H1 (cell line): ENCODE data around the gene DDIAS. TPM values are rescaled to one million over a fixed set of nuclear protein-coding genes. Genes with fewer than 3 reads are reported as not detected.

ENCODE experiments used
- polyA plus RNA-seq, 7 experiments: library from polyadenylated mRNA; depleted of rRNA in 3 of 7; stranded (reverse) in 5 of 7; unstranded in 2 of 7; fragments of >200 nt in 5 of 7; fragments of 200-250 nt in 2 of 7; gene quantifications; 1 replicate in 5 of 7; 2 replicates in 1 of 7; 4 replicates in 1 of 7; pipeline versions ENCODE4 v1.2.1 to v1.2.3, GENCODE V29; 2011 to 2013; ENCODE audit warnings: missing spikeins in 2 of 7, mixed read lengths in 2 of 7
- total RNA-seq: library from RNA; stranded (reverse); fragmentation: NEBNext Ultra II Directional; extraction: Animal tissue kit (Norgen Biotek cat#: 25700); gene quantifications from 2 replicates; pipeline ENCODE4 v1.2.1, GENCODE V29; 2021
- TF ChIP-seq, protein P1 (sequence below): fragments of 300-600 bp; sonication (generic); IDR thresholded peaks from 2 replicates; pipeline ENCODE4 v1.7.1; 2012; ENCODE audit warnings: low read length, moderate library complexity, mild to moderate bottlenecking, inconsistent platforms; ENCODE audit not compliant: insufficient replicate concordance

DDIAS gene
- total and polyA plus RNA-seq, 2 of the 8 experiments (the other 6 are each of a cell fraction or from before 2014, with no cell fraction given), result 11.6 to 25.7 TPM

DNA sequence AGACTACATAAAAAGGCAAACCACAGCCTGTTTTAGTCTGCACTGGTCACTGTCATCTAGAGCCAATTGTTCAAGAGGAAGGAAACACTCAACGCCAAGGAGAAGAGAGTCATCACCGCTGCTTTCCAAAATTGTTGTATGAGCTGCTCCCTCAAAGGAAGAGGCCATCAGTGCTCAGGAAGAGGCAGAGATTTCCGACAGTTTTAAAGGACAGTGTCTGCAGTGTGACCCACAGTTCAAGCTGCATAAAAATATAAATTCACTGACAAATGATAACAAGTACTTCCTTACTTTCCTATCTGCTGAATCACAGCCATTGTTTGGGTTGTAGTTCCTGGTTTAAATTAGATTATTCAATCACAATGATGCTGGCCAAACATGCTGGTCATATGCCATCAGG is 17.7 kb upstream of the DDIAS start (continued):
- TF ChIP-seq, protein P1, sequence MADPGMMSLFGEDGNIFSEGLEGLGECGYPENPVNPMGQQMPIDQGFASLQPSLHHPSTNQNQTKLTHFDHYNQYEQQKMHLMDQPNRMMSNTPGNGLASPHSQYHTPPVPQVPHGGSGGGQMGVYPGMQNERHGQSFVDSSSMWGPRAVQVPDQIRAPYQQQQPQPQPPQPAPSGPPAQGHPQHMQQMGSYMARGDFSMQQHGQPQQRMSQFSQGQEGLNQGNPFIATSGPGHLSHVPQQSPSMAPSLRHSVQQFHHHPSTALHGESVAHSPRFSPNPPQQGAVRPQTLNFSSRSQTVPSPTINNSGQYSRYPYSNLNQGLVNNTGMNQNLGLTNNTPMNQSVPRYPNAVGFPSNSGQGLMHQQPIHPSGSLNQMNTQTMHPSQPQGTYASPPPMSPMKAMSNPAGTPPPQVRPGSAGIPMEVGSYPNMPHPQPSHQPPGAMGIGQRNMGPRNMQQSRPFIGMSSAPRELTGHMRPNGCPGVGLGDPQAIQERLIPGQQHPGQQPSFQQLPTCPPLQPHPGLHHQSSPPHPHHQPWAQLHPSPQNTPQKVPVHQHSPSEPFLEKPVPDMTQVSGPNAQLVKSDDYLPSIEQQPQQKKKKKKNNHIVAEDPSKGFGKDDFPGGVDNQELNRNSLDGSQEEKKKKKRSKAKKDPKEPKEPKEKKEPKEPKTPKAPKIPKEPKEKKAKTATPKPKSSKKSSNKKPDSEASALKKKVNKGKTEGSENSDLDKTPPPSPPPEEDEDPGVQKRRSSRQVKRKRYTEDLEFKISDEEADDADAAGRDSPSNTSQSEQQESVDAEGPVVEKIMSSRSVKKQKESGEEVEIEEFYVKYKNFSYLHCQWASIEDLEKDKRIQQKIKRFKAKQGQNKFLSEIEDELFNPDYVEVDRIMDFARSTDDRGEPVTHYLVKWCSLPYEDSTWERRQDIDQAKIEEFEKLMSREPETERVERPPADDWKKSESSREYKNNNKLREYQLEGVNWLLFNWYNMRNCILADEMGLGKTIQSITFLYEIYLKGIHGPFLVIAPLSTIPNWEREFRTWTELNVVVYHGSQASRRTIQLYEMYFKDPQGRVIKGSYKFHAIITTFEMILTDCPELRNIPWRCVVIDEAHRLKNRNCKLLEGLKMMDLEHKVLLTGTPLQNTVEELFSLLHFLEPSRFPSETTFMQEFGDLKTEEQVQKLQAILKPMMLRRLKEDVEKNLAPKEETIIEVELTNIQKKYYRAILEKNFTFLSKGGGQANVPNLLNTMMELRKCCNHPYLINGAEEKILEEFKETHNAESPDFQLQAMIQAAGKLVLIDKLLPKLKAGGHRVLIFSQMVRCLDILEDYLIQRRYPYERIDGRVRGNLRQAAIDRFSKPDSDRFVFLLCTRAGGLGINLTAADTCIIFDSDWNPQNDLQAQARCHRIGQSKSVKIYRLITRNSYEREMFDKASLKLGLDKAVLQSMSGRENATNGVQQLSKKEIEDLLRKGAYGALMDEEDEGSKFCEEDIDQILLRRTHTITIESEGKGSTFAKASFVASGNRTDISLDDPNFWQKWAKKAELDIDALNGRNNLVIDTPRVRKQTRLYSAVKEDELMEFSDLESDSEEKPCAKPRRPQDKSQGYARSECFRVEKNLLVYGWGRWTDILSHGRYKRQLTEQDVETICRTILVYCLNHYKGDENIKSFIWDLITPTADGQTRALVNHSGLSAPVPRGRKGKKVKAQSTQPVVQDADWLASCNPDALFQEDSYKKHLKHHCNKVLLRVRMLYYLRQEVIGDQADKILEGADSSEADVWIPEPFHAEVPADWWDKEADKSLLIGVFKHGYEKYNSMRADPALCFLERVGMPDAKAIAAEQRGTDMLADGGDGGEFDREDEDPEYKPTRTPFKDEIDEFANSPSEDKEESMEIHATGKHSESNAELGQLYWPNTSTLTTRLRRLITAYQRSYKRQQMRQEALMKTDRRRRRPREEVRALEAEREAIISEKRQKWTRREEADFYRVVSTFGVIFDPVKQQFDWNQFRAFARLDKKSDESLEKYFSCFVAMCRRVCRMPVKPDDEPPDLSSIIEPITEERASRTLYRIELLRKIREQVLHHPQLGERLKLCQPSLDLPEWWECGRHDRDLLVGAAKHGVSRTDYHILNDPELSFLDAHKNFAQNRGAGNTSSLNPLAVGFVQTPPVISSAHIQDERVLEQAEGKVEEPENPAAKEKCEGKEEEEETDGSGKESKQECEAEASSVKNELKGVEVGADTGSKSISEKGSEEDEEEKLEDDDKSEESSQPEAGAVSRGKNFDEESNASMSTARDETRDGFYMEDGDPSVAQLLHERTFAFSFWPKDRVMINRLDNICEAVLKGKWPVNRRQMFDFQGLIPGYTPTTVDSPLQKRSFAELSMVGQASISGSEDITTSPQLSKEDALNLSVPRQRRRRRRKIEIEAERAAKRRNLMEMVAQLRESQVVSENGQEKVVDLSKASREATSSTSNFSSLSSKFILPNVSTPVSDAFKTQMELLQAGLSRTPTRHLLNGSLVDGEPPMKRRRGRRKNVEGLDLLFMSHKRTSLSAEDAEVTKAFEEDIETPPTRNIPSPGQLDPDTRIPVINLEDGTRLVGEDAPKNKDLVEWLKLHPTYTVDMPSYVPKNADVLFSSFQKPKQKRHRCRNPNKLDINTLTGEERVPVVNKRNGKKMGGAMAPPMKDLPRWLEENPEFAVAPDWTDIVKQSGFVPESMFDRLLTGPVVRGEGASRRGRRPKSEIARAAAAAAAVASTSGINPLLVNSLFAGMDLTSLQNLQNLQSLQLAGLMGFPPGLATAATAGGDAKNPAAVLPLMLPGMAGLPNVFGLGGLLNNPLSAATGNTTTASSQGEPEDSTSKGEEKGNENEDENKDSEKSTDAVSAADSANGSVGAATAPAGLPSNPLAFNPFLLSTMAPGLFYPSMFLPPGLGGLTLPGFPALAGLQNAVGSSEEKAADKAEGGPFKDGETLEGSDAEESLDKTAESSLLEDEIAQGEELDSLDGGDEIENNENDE, result no peak
